Measurements from ENCODE around the gene AP2S1.

GRCh38 chr19:46812977-46813838 lies 37.4 kb downstream of the AP2S1 start:
- TF ChIP-seq CTCF (IDR thresholded peaks at IDR 0.05) (no peak), SIN3A (IDR thresholded peaks at IDR 0.05; ENCODE audit: borderline replicate concordance, insufficient read depth, low read depth, low read length) (no peak)
- TF ChIP-seq, protein P1, sequence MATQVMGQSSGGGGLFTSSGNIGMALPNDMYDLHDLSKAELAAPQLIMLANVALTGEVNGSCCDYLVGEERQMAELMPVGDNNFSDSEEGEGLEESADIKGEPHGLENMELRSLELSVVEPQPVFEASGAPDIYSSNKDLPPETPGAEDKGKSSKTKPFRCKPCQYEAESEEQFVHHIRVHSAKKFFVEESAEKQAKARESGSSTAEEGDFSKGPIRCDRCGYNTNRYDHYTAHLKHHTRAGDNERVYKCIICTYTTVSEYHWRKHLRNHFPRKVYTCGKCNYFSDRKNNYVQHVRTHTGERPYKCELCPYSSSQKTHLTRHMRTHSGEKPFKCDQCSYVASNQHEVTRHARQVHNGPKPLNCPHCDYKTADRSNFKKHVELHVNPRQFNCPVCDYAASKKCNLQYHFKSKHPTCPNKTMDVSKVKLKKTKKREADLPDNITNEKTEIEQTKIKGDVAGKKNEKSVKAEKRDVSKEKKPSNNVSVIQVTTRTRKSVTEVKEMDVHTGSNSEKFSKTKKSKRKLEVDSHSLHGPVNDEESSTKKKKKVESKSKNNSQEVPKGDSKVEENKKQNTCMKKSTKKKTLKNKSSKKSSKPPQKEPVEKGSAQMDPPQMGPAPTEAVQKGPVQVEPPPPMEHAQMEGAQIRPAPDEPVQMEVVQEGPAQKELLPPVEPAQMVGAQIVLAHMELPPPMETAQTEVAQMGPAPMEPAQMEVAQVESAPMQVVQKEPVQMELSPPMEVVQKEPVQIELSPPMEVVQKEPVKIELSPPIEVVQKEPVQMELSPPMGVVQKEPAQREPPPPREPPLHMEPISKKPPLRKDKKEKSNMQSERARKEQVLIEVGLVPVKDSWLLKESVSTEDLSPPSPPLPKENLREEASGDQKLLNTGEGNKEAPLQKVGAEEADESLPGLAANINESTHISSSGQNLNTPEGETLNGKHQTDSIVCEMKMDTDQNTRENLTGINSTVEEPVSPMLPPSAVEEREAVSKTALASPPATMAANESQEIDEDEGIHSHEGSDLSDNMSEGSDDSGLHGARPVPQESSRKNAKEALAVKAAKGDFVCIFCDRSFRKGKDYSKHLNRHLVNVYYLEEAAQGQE (IDR thresholded peaks at IDR 0.05; ENCODE audit: insufficient read depth in 1 of 2, low read depth in 2 of 2, low read length in 1 of 2): no peak

Data from Panc1 (cell line).